ENCODE measurements around the gene HCFC2.

Gene HCFC2

GRCh38 chr12:104137902-104138796 is 73.8 kb downstream of the HCFC2 start, which contains the start of gene NFYB (continued):
- 0 out of 2 replicates have a peak, but pooled peaks have one; percentile 23 for TF ChIP-seq REST (tag by site-specific recombination; IDR thresholded peaks at IDR 0.05)
- TF ChIP-seq ZBTB49 (tag by site-specific recombination; IDR thresholded peaks at IDR 0.05; ENCODE audit: low read depth), result no peak
- TF ChIP-seq ZNF747 (tag by site-specific recombination; IDR thresholded peaks at IDR 0.05), result no peak
- TF ChIP-seq ZNF266 (tag by site-specific recombination; IDR thresholded peaks at IDR 0.05; ENCODE audit: low read depth), result no peak
- TF ChIP-seq EGR2 (tag by site-specific recombination; IDR thresholded peaks at IDR 0.05; ENCODE audit: low read depth), result no peak
- TF ChIP-seq PRDM4 (tag by site-specific recombination; IDR thresholded peaks at IDR 0.05), result no peak
- TF ChIP-seq KLF1 (tag by site-specific recombination; IDR thresholded peaks at IDR 0.05), result no peak
- no peak for TF ChIP-seq ZNF473 (tag by site-specific recombination; IDR thresholded peaks at IDR 0.05)
- peak; percentile 47; the same call in 1 of the 2 replicates for TF ChIP-seq ZBTB8A (tag by site-specific recombination; IDR thresholded peaks at IDR 0.05)
- no peak for TF ChIP-seq ZNF16 (tag by site-specific recombination; IDR thresholded peaks at IDR 0.05; ENCODE audit: low read depth)
- TF ChIP-seq HOXD13 (CRISPR knock-in tag; IDR thresholded peaks at IDR 0.05; ENCODE audit: borderline replicate concordance), result no peak
- TF ChIP-seq ZNF488 (tag by site-specific recombination; IDR thresholded peaks at IDR 0.05), result no peak
- no peak for TF ChIP-seq ZNF416 (tag by site-specific recombination; IDR thresholded peaks at IDR 0.05)
- no peak for TF ChIP-seq ZNF26 (tag by site-specific recombination; IDR thresholded peaks at IDR 0.05)
- no peak for TF ChIP-seq KLF17 (tag by site-specific recombination; IDR thresholded peaks at IDR 0.05)
- TF ChIP-seq ZNF362 (tag by site-specific recombination; IDR thresholded peaks at IDR 0.05), result no peak
- TF ChIP-seq ZNF132 (tag by site-specific recombination; IDR thresholded peaks at IDR 0.05; ENCODE audit: borderline replicate concordance), result no peak
- no peak for TF ChIP-seq ZBTB44 (tag by site-specific recombination; IDR thresholded peaks at IDR 0.05)
- TF ChIP-seq ZSCAN30 (tag by site-specific recombination; IDR thresholded peaks at IDR 0.05), result 0 out of 2 replicates have a peak, but pooled peaks have one; percentile 8
- TF ChIP-seq KLF8 (tag by site-specific recombination; IDR thresholded peaks at IDR 0.05), result peak; percentile 76
- TF ChIP-seq ZSCAN4 (tag by site-specific recombination; IDR thresholded peaks at IDR 0.05), result no peak
- no peak for TF ChIP-seq ZNF791 (tag by site-specific recombination; IDR thresholded peaks at IDR 0.05)
